ENCODE measurements around the gene GALR3. TPM values are rescaled to one million over a fixed set of nuclear protein-coding genes. Genes with fewer than 3 reads are reported as not detected.
A peak's percentile ranks its signal among the peaks of the same experiment; 100 is the strongest.

The GALR3 gene
- total RNA-seq, 4 donors from 2014 or later = not detected

GRCh38 chr22:37812869-37813678 is 10.1 kb upstream of the GALR3 start:
- peaks cover 12 to 13% of the 10 kb centered on the region in 2 donors for H3K4me1 ChIP-seq
- H3K36me3 ChIP-seq = no peaks in the 10 kb centered on the region
- no peak overlapping the region for H3K4me3 ChIP-seq
- H3K9me3 ChIP-seq = no peaks in the 10 kb centered on the region
- no peak for ATAC-seq
- H3K27me3 ChIP-seq = no peaks in the 10 kb centered on the region
- no peak for DNase-seq
- TF ChIP-seq CTCF (IDR thresholded peaks at IDR 0.05 in 4 of 5, conservative IDR thresholded peaks at IDR 0.05 in 1 of 5) (no peak), POLR2A (IDR thresholded peaks at IDR 0.05) (no peak)
- intact Hi-C loops (cut with DNase I; ENCODE audit: low total_unique reads) = no loop called here
- no peak overlapping the region for H3K27ac ChIP-seq
- in situ Hi-C loops (cut with MboI; ENCODE audit: low sequenced_read_pairs in 4 of 4) = loop anchor here in 2 of 4 donors (10.0 to 25.0 kb wide), 2 partner anchors 142 to 149 kb away; partner anchors contain the start of genes C22orf23 (in 2 of the 2) and POLR2F (in 2 of the 2)

- Histone ChIP-seq H3K27ac (no peak overlapping the region), H3K27me3 (no peaks in the 10 kb centered on the region), H3K9me3 (no peaks in the 10 kb centered on the region), H3K4me1 (peaks cover 13 to 14% of the 10 kb centered on the region in 2 donors), H3K36me3 (no peaks in the 10 kb centered on the region), H3K4me3 (no peak overlapping the region)
- intact Hi-C loops (cut with DNase I; ENCODE audit: low total_unique reads) = no loop called here
- TF ChIP-seq CTCF (IDR thresholded peaks at IDR 0.05 in 4 of 5, conservative IDR thresholded peaks at IDR 0.05 in 1 of 5) (no peak), POLR2A (IDR thresholded peaks at IDR 0.05) (no peak)
- ATAC-seq (no peak), DNase-seq (no peak)
- in situ Hi-C loops (cut with MboI; ENCODE audit: low sequenced_read_pairs in 4 of 4) = loop anchor here (5.0 to 25.0 kb wide), 4 partner anchors 47 to 147 kb away; partner anchors contain the start of genes C22orf23 (in 2 of the 4) and POLR2F (in 2 of the 4)
Observed at GRCh38 chr22:37815593-37815992, 7.6 kb upstream of the GALR3 start.

GRCh38 chr22:37816543-37817180 is 6.5 kb upstream of the GALR3 start:
- intact Hi-C loops (cut with DNase I; ENCODE audit: low total_unique reads) = loop anchor here (1.0 kb wide), 2 partner anchors 47 to 118 kb away; no protein-coding TSS in a partner anchor
- no peak for TF ChIP-seq CTCF (IDR thresholded peaks at IDR 0.05 in 4 of 5, conservative IDR thresholded peaks at IDR 0.05 in 1 of 5)
- no peak for TF ChIP-seq POLR2A (IDR thresholded peaks at IDR 0.05)
- DNase-seq = no peak
- Histone ChIP-seq H3K4me3 (no peak overlapping the region), H3K4me1 (peaks cover 13 to 14% of the 10 kb centered on the region in 2 donors), H3K9me3 (no peaks in the 10 kb centered on the region), H3K27me3 (no peaks in the 10 kb centered on the region), H3K36me3 (no peaks in the 10 kb centered on the region), H3K27ac (no peak overlapping the region)
- no peak for ATAC-seq
- in situ Hi-C loops (cut with MboI; ENCODE audit: low sequenced_read_pairs in 4 of 4) = loop anchor here (5.0 to 25.0 kb wide), 4 partner anchors 46 to 146 kb away; partner anchors contain the start of genes C22orf23 (in 2 of the 4) and POLR2F (in 2 of the 4)

GRCh38 chr22:37817705-37818408 is 5.3 kb upstream of the GALR3 start:
- Histone ChIP-seq H3K27me3 (no peaks in the 10 kb centered on the region), H3K4me1 (peaks cover 13 to 14% of the 10 kb centered on the region in 2 donors), H3K27ac (peak overlapping the region in 1 of 4 donors; percentile 39), H3K4me3 (peak overlapping the region; percentile 31 to 57 (median 48)), H3K9me3 (no peaks in the 10 kb centered on the region), H3K36me3 (no peaks in the 10 kb centered on the region)
- peak; percentile 92 for ATAC-seq
- in situ Hi-C loops (cut with MboI; ENCODE audit: low sequenced_read_pairs in 4 of 4) (loop anchor here (5.0 to 25.0 kb wide), 4 partner anchors 44 to 144 kb away; partner anchors contain the start of genes C22orf23 (in 2 of the 4) and POLR2F (in 2 of the 4)), intact Hi-C loops (cut with DNase I; ENCODE audit: low total_unique reads) (loop anchor here (1.0 to 2.0 kb wide), 3 partner anchors 45 to 147 kb away; no protein-coding TSS in a partner anchor)
- TF ChIP-seq POLR2A (IDR thresholded peaks at IDR 0.05) (no peak), CTCF (IDR thresholded peaks at IDR 0.05 in 4 of 5, conservative IDR thresholded peaks at IDR 0.05 in 1 of 5) (peak; percentile 90 to 99 (median 96))
- DNase-seq = peak; percentile 51 to 74

Measured in gastrocnemius medialis (tissue), 4 donors.